ENCODE measurements around the gene LOXL3.
A peak's percentile ranks its signal among the peaks of the same experiment; 100 is the strongest.
"Not testable (repeated sequence)": the region's sequence is repeated elsewhere in the genome, so short reads cannot be mapped to it uniquely, and the experiment has no call there.

The LOXL3 gene

DNA sequence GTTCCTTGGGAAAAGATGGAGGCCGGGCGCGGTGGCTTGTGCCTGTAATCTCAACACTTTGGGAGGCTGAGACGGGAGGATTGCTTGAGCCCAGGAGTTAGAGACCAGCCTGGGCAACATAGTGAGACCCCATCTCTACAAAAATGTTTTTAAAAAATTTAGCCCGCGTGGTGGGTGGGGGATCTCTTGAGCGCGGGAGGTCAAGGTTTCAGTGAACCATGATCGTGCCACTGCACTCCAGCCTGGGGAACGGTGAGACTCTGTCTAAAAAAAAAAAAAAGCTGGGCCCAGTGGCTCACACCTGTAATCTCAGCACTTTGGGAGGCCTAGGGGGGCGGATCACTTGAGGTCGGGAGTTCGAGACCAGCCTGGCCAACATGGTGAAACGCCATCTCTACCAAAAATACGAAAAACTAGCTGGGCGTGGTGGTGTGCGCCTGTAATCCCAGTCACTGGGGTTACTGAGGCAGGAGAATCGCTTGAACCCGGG is 70.0 kb downstream of the LOXL3 start:
- not testable (repeated sequence) for DNase-seq

DNA sequence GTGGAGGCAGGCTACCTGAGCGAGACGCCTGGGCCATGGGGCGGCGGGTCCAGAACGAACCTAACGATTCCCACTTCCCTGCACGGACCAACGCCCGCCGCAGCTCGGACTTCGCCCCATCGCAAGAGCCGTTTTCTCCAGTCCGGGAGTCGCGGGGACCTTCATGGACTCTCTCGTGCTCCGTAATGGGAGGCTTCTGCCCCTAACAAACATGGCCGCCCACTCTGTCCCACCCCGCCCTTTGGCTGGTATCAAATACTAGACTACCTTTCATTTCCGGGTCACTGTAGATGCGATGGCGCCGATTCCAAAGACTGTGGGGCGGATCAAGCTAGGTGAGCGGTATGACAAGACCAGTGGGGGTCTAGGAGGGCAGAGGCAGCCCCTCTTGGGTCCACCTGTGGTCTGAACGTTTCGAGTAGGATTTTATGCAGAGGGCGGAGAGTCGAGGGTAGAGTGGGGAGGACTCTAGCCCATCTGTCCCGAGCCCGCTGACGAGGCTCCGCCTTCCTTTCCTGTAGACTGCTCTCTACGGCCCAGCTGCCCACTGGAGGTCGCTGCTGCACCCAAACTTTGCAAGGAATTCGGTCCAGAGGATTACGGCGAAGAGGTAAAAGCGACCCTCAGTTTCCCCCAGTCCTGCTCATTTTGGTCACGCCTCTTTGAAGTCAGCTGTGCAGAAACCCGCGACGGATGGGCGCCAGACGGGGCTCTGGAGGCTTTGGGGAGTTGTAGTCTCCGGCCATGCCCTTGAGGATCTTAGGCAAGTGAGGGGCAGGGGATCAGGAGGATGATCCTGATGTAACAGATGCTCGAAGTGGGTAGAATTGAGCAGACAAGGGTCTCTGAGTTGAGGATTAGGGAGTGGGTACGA is 70.7 kb downstream of the LOXL3 start, which contains the start of the genes CCDC142 and TTC31:
Gene CCDC142 (minus strand): TSS at position 198 of the 874 bp plus-strand sequence. CDS start 161 bp downstream, at position 37.
Gene TTC31 (plus strand): TSS at position 281 of the 874 bp plus-strand sequence. CDS start 15 bp downstream, at position 296.
- peak; percentile 56 for DNase-seq

Measured in activated gamma-delta T cell (primary cell).